GM12801 (cell line): ENCODE data around the gene TMEM267.

Experiments used
- CTCF ChIP-seq: IDR thresholded peaks from one replicate; pipeline ENCODE4 v1.5.1; 2011; ENCODE audit warnings: control low read depth; ENCODE audit not compliant: insufficient read length; ENCODE audit errors: extremely low read depth

TMEM267 gene

GRCh38 chr5:43420241-43420640 lies 63.4 kb downstream of the TMEM267 start:
- TF ChIP-seq CTCF: no peak

DNA sequence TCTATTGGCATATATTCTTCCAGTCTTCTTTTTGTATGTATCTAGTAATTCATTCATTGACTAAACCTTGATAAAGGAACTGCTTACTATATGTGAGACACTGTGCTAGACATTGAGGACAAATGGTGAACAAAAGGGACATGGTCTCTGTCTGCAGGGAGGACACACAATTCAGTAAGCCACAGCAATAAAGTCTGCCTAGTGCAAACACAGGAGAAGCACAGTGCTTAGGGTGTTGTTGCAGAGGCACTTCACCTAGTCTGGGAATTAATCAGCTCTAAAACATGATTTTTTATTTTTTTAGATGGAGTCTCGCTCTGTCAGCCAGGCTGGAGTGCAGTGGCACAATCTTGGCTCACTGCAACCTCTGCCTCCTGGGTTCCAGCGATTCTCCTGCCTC lies 65.1 kb downstream of the TMEM267 start:
- no peak for TF ChIP-seq CTCF

DNA sequence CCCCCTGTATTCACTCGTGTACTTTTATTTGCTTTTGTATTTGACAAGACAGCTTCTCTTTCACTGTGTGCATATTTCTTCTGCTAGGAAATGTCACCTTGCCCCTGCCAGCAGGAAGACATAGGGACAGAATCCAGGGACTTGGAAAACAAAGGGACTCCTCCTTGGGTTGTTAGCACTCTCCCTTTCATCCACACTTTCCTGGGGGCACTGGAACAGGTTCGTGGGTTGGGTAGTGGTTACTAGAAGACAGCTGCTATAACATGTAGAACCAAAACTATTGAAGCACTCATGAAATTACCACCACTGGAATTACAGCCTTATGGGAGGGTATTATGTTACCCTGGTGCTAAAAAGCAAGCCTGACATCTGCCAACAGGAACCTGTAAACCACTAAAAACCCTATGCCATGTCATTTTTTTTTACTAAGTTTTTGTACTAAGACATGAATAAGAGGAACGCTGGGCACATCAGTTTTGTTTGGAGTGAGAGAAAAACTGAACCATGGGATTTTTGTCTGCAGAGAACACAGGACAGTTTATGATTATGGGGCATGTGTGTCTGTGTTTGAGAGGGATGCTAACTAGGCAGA lies 66.8 kb downstream of the TMEM267 start:
- TF ChIP-seq CTCF: no peak

GRCh38 chr5:43415935-43416802 lies 67.5 kb downstream of the TMEM267 start:
- no peak for TF ChIP-seq CTCF

DNA sequence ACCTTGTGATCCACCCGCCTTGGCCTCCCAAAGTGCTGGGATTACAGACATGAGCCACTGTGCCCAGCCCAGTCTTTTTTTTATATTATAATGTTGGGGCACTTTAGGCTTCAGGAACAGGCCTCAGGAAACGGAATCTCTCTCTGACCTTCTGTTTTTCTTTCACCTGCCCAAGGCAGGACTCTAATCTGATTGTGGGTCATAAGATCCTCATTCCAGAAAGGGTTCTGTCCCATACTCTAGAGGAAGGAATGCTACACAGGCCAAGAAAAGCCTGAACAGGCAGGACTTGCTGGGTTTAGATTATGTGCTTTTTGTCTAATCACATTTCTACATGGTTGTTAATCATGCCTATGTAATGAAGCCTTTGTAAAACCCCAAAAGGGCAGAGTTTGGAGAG lies 69.7 kb downstream of the TMEM267 start:
- no peak for TF ChIP-seq CTCF

GRCh38 chr5:43412644-43413043 lies 71.0 kb downstream of the TMEM267 start:
- TF ChIP-seq CTCF: no peak

DNA sequence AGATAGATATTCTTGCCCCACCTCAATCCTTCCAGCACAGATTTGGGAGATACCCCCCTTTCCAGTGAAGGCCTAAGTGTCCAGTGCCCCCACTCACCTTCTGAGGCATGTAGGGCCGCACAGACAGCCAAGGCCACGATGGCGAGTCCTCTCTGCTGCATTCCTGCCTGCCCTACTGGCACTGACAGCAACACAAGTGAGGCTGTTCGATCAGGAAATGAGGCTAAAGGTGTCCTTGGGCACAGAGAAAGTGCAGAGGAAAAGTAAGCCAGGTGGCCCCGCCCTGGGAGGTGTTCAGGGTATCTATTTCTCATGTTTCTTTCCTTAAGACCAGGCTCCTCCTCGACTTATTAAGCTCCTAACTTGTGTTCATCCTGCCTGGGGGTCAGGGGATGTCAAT lies 71.5 kb downstream of the TMEM267 start, which contains the start of gene CCL28:
Gene CCL28, minus strand, starts transcription at position 236 of the 400 bp plus-strand sequence. Its CDS starts 75 bp downstream, at position 161.
- TF ChIP-seq CTCF: no peak
